ENCODE data around the gene FN1.

- TF ChIP-seq CTCF (IDR thresholded peaks at IDR 0.05) (no peak), POLR2A (IDR thresholded peaks at IDR 0.05; ENCODE audit: low read length) (no peak), PHF8 (IDR thresholded peaks at IDR 0.05; ENCODE audit: borderline replicate concordance, low read depth) (no peak), EP300 (IDR thresholded peaks at IDR 0.05) (no peak), PBX3 (IDR thresholded peaks at IDR 0.05) (no peak), BCL3 (IDR thresholded peaks at IDR 0.05) (no peak), CBX2 (IDR thresholded peaks at IDR 0.05; ENCODE audit: borderline replicate concordance, low read depth) (no peak)
Measured at GRCh38 chr2:215363039-215363438, 72.8 kb downstream of the FN1 start.

Data from A549 (cell line).